ENCODE measurements around the gene C10orf53. TPM values are rescaled to one million over a fixed set of nuclear protein-coding genes. Genes with fewer than 3 reads are reported as not detected.
"Not testable (repeated sequence)": the region's sequence is repeated elsewhere in the genome, so short reads cannot be mapped to it uniquely, and the experiment has no call there.

C10orf53 gene
- total RNA-seq, 1 experiment from 2014 or later = not detected

DNA sequence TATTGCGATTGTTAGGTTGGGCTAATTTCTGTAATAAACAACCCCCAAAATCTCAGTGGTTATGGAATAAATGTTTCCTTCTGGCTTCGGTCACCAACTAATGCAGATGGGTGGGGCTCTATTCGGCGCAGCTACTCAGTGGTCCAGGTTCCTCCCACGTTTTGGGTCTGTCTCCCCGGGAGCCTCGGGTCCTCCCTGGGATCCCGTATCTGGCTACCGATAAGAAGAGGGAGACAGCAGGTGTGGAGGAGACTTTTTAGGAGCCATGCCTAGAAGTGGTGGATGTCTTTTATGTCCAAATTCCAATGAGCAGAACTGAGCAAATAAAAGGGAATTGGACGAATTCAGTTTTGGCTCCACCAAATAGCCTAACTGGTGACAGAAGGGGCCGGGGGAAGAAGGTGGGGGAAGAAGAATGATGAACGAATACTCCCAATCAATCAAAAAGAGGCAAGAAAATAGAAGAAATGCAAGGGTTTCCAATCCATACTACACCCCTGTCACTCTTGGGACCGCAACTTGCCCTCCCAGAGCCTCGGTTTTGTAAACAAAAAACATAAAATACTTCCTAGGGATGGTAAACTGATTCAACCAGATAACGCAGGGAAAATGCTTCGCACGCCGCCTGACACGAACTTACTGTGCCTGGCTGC lies 498 bp upstream of the C10orf53 start:
- TF ChIP-seq SIN3A (IDR thresholded peaks at IDR 0.05; ENCODE audit: borderline replicate concordance, insufficient read depth, low read depth, low read length) (no peak), TCF7L2 (IDR thresholded peaks at IDR 0.05; ENCODE audit: low read depth, low read length) (no peak), POLR2AphosphoS5 (IDR thresholded peaks at IDR 0.05; ENCODE audit: low read depth, low read length) (no peak)
- TF ChIP-seq, protein P1, sequence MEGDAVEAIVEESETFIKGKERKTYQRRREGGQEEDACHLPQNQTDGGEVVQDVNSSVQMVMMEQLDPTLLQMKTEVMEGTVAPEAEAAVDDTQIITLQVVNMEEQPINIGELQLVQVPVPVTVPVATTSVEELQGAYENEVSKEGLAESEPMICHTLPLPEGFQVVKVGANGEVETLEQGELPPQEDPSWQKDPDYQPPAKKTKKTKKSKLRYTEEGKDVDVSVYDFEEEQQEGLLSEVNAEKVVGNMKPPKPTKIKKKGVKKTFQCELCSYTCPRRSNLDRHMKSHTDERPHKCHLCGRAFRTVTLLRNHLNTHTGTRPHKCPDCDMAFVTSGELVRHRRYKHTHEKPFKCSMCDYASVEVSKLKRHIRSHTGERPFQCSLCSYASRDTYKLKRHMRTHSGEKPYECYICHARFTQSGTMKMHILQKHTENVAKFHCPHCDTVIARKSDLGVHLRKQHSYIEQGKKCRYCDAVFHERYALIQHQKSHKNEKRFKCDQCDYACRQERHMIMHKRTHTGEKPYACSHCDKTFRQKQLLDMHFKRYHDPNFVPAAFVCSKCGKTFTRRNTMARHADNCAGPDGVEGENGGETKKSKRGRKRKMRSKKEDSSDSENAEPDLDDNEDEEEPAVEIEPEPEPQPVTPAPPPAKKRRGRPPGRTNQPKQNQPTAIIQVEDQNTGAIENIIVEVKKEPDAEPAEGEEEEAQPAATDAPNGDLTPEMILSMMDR (IDR thresholded peaks at IDR 0.05) = no peak
- TF ChIP-seq, protein P2, sequence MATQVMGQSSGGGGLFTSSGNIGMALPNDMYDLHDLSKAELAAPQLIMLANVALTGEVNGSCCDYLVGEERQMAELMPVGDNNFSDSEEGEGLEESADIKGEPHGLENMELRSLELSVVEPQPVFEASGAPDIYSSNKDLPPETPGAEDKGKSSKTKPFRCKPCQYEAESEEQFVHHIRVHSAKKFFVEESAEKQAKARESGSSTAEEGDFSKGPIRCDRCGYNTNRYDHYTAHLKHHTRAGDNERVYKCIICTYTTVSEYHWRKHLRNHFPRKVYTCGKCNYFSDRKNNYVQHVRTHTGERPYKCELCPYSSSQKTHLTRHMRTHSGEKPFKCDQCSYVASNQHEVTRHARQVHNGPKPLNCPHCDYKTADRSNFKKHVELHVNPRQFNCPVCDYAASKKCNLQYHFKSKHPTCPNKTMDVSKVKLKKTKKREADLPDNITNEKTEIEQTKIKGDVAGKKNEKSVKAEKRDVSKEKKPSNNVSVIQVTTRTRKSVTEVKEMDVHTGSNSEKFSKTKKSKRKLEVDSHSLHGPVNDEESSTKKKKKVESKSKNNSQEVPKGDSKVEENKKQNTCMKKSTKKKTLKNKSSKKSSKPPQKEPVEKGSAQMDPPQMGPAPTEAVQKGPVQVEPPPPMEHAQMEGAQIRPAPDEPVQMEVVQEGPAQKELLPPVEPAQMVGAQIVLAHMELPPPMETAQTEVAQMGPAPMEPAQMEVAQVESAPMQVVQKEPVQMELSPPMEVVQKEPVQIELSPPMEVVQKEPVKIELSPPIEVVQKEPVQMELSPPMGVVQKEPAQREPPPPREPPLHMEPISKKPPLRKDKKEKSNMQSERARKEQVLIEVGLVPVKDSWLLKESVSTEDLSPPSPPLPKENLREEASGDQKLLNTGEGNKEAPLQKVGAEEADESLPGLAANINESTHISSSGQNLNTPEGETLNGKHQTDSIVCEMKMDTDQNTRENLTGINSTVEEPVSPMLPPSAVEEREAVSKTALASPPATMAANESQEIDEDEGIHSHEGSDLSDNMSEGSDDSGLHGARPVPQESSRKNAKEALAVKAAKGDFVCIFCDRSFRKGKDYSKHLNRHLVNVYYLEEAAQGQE (IDR thresholded peaks at IDR 0.05; ENCODE audit: insufficient read depth in 1 of 2, low read depth in 2 of 2, low read length in 1 of 2) = no peak
- peaks cover 8% of the 10 kb centered on the region; the same call in 1 of the 2 replicates for H3K27me3 ChIP-seq (ENCODE audit: control insufficient read depth, insufficient read depth, low read length)
- in situ Hi-C loops (cut with HindIII; ENCODE audit: low pct_unique_long_range_greater_than_20kb, low sequenced_read_pairs) (no loop called here), intact Hi-C loops (cut with micrococcal nuclease; ENCODE audit: unreplicated experiment) (no loop called here)
- no peaks in the 10 kb centered on the region for H3K36me3 ChIP-seq (ENCODE audit: control insufficient read depth, insufficient read depth, low read length)
- ChIA-PET CTCF (no interaction called here), POLR2A (no interaction called here)
- BruUV-seq (replicated peaks) = no TSS peak
- no peaks in the 10 kb centered on the region for H3K4me1 ChIP-seq (ENCODE audit: control insufficient read depth, insufficient read depth, low read length)
- no peaks in the 10 kb centered on the region for H3K9me3 ChIP-seq (ENCODE audit: control insufficient read depth, insufficient read depth, low read depth, low read length)
- H3K27ac ChIP-seq (ENCODE audit: low read length) = no peak overlapping the region
- DNase-seq (ENCODE audit: low read depth, low spot score) = no peak
- H3K4me3 ChIP-seq (ENCODE audit: low read depth in 2 of 2, low read length in 2 of 2) = no peak overlapping the region; a peak in 1 of 4 replicates
- ATAC-seq = no peak

DNA sequence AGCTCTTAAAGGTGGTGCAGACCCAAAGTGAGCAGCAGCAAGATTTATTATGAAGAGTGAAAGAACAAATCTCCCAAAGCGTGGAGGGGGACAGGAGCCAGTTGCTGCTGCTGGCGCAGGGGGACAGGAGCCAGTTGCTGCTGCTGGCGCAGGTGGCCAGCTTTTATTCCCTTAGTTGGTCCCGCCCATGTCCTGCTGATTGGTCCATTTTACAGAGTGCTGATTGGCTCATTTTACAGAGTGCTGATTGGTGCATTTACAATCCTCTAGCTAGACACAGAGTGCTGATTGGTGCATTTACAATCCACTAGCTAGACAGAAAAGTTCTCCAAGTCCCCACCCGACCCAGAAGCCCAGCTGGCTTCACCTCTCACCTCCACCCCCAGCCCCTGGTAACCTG lies 3.0 kb downstream of the C10orf53 start:
- H3K27ac ChIP-seq (ENCODE audit: low read length); H3K4me1 ChIP-seq (ENCODE audit: control insufficient read depth, insufficient read depth, low read length); BruUV-seq (replicated peaks); H3K4me3 ChIP-seq (ENCODE audit: low read depth in 2 of 2, low read length in 2 of 2); H3K9me3 ChIP-seq (ENCODE audit: control insufficient read depth, insufficient read depth, low read depth, low read length); intact Hi-C loops (cut with micrococcal nuclease; ENCODE audit: unreplicated experiment); ATAC-seq; DNase-seq (ENCODE audit: low read depth, low spot score); POLR2A ChIA-PET; in situ Hi-C loops (cut with HindIII; ENCODE audit: low pct_unique_long_range_greater_than_20kb, low sequenced_read_pairs); H3K36me3 ChIP-seq (ENCODE audit: control insufficient read depth, insufficient read depth, low read length): not testable (repeated sequence)
- CTCF ChIA-PET = interaction anchor here (0.6 kb wide), 1 partner anchor 121 kb away, joined by 8 read pairs; no protein-coding TSS in a partner anchor
- peaks cover 12% of the 10 kb centered on the region for H3K27me3 ChIP-seq (ENCODE audit: control insufficient read depth, insufficient read depth, low read length)

DNA sequence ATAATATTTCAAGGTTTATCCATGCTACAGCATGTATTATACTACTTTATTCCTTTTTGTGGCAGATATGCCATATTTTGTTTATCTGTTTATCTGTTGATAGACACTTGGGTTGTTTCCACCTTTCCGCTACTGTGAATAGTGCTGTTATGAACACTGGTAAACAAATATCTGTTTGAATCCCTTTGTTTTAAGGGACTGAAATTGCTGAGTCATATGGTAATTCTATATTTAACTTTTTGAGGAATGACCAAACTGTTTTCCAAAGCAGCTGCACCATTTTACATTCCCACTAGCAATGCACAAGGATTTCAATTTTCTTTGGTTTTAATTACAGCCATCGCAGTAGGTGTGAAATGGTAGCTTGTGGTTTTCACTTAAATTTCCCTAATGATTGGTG lies 3.4 kb downstream of the C10orf53 start:
- Histone ChIP-seq H3K4me3 (ENCODE audit: low read depth in 2 of 2, low read length in 2 of 2) (no peak overlapping the region), H3K9me3 (ENCODE audit: control insufficient read depth, insufficient read depth, low read depth, low read length) (no peaks in the 10 kb centered on the region), H3K36me3 (ENCODE audit: control insufficient read depth, insufficient read depth, low read length) (no peaks in the 10 kb centered on the region), H3K27ac (ENCODE audit: low read length) (no peak overlapping the region), H3K4me1 (ENCODE audit: control insufficient read depth, insufficient read depth, low read length) (no peaks in the 10 kb centered on the region), H3K27me3 (ENCODE audit: control insufficient read depth, insufficient read depth, low read length) (peaks cover 10% of the 10 kb centered on the region)
- POLR2A ChIA-PET = no interaction called here
- intact Hi-C loops (cut with micrococcal nuclease; ENCODE audit: unreplicated experiment) = no loop called here
- in situ Hi-C loops (cut with HindIII; ENCODE audit: low pct_unique_long_range_greater_than_20kb, low sequenced_read_pairs) = no loop called here
- ATAC-seq = no peak
- BruUV-seq (replicated peaks) = no TSS peak
- no peak for DNase-seq (ENCODE audit: low read depth, low spot score)
- TF ChIP-seq SIN3A (IDR thresholded peaks at IDR 0.05; ENCODE audit: borderline replicate concordance, insufficient read depth, low read depth, low read length) (no peak), TCF7L2 (IDR thresholded peaks at IDR 0.05; ENCODE audit: low read depth, low read length) (no peak), POLR2AphosphoS5 (IDR thresholded peaks at IDR 0.05; ENCODE audit: low read depth, low read length) (no peak)
- TF ChIP-seq, protein P2 (IDR thresholded peaks at IDR 0.05; ENCODE audit: insufficient read depth in 1 of 2, low read depth in 2 of 2, low read length in 1 of 2) = no peak
- TF ChIP-seq, protein P1 (IDR thresholded peaks at IDR 0.05) = no peak
- CTCF ChIA-PET = no interaction called here

Data from Panc1 (cell line).